WTC11 (cell line): ENCODE measurements around the gene FOXF2.

Experiments
- ATF6 ChIP-seq: sonication (generic); formaldehyde crosslinking; IDR thresholded peaks from 2 replicates; pipeline ENCODE4 v1.8.1; 2023; ENCODE audit warnings: mild to moderate bottlenecking, missing genetic modification reagents
- CREB1 ChIP-seq: sonication (generic); formaldehyde crosslinking; IDR thresholded peaks from 2 replicates; pipeline ENCODE4 v1.8.0; 2023; ENCODE audit warnings: mild to moderate bottlenecking, missing genetic modification reagents
- E2F1 ChIP-seq: sonication (generic); formaldehyde crosslinking; IDR thresholded peaks from 2 replicates; pipeline ENCODE4 v1.8.0; 2022; ENCODE audit warnings: mild to moderate bottlenecking, missing genetic modification reagents
- ETV6 ChIP-seq: sonication (generic); formaldehyde crosslinking; IDR thresholded peaks from 2 replicates; pipeline ENCODE4 v1.8.1; 2022; ENCODE audit warnings: mild to moderate bottlenecking, missing genetic modification reagents
- MXD4 ChIP-seq: fragments of 250-450 bp; sonication (Bioruptor Pico); IDR thresholded peaks from 2 replicates; pipeline ENCODE4 v1.8.0; 2021; ENCODE audit warnings: mild to moderate bottlenecking, moderate library complexity, borderline replicate concordance
- NFE2L1 ChIP-seq: sonication (generic); formaldehyde crosslinking; IDR thresholded peaks from 2 replicates; pipeline ENCODE4 v1.8.1; 2023; ENCODE audit warnings: missing genetic modification reagents
- PRRX2 ChIP-seq: fragments of 250-450 bp; sonication (Bioruptor Pico); IDR thresholded peaks from 2 replicates; pipeline ENCODE4 v1.8.0; 2021; ENCODE audit warnings: mild to moderate bottlenecking
- RELA ChIP-seq: sonication (generic); formaldehyde crosslinking; IDR thresholded peaks from 2 replicates; pipeline ENCODE4 v1.8.1; 2022; ENCODE audit warnings: missing genetic modification reagents, mild to moderate bottlenecking, borderline replicate concordance
- RORB ChIP-seq: fragments of 250-450 bp; sonication (Bioruptor Pico); IDR thresholded peaks from 2 replicates; pipeline ENCODE4 v1.9.0; 2021; ENCODE audit warnings: mild to moderate bottlenecking
- SMAD4 ChIP-seq: sonication (generic); formaldehyde crosslinking; IDR thresholded peaks from 2 replicates; pipeline ENCODE4 v1.8.0; 2022; ENCODE audit warnings: mild to moderate bottlenecking, missing genetic modification reagents
- TF ChIP-seq, protein P1 (sequence below): fragments of 200-600 bp; IDR thresholded peaks from 2 replicates; pipeline ENCODE4 v1.8.0; 2022; ENCODE audit warnings: antibody characterized with exemption
- TF ChIP-seq, protein P2 (sequence below): sonication (generic); formaldehyde crosslinking; IDR thresholded peaks from 2 replicates; pipeline ENCODE4 v1.8.1; 2023; ENCODE audit warnings: mild to moderate bottlenecking, missing genetic modification reagents, borderline replicate concordance
- TF ChIP-seq, protein P3 (sequence below): sonication (generic); formaldehyde crosslinking; IDR thresholded peaks from 2 replicates; pipeline ENCODE4 v1.8.0; 2022; ENCODE audit warnings: mild to moderate bottlenecking, missing genetic modification reagents
- TF ChIP-seq, protein P4 (sequence below): sonication (generic); formaldehyde crosslinking; IDR thresholded peaks from 2 replicates; pipeline ENCODE4 v1.8.1; 2022; ENCODE audit warnings: mild to moderate bottlenecking, moderate library complexity, missing genetic modification reagents

- no peak for TF ChIP-seq RORB (CRISPR knock-in tag)
- TF ChIP-seq, protein P1, sequence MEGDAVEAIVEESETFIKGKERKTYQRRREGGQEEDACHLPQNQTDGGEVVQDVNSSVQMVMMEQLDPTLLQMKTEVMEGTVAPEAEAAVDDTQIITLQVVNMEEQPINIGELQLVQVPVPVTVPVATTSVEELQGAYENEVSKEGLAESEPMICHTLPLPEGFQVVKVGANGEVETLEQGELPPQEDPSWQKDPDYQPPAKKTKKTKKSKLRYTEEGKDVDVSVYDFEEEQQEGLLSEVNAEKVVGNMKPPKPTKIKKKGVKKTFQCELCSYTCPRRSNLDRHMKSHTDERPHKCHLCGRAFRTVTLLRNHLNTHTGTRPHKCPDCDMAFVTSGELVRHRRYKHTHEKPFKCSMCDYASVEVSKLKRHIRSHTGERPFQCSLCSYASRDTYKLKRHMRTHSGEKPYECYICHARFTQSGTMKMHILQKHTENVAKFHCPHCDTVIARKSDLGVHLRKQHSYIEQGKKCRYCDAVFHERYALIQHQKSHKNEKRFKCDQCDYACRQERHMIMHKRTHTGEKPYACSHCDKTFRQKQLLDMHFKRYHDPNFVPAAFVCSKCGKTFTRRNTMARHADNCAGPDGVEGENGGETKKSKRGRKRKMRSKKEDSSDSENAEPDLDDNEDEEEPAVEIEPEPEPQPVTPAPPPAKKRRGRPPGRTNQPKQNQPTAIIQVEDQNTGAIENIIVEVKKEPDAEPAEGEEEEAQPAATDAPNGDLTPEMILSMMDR: no peak; the same call in 1 of the 2 replicates
- TF ChIP-seq CREB1 (CRISPR knock-in tag): no peak
- TF ChIP-seq, protein P2, sequence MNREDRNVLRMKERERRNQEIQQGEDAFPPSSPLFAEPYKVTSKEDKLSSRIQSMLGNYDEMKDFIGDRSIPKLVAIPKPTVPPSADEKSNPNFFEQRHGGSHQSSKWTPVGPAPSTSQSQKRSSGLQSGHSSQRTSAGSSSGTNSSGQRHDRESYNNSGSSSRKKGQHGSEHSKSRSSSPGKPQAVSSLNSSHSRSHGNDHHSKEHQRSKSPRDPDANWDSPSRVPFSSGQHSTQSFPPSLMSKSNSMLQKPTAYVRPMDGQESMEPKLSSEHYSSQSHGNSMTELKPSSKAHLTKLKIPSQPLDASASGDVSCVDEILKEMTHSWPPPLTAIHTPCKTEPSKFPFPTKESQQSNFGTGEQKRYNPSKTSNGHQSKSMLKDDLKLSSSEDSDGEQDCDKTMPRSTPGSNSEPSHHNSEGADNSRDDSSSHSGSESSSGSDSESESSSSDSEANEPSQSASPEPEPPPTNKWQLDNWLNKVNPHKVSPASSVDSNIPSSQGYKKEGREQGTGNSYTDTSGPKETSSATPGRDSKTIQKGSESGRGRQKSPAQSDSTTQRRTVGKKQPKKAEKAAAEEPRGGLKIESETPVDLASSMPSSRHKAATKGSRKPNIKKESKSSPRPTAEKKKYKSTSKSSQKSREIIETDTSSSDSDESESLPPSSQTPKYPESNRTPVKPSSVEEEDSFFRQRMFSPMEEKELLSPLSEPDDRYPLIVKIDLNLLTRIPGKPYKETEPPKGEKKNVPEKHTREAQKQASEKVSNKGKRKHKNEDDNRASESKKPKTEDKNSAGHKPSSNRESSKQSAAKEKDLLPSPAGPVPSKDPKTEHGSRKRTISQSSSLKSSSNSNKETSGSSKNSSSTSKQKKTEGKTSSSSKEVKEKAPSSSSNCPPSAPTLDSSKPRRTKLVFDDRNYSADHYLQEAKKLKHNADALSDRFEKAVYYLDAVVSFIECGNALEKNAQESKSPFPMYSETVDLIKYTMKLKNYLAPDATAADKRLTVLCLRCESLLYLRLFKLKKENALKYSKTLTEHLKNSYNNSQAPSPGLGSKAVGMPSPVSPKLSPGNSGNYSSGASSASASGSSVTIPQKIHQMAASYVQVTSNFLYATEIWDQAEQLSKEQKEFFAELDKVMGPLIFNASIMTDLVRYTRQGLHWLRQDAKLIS: no peak
- no peak for TF ChIP-seq MXD4
- TF ChIP-seq, protein P3, sequence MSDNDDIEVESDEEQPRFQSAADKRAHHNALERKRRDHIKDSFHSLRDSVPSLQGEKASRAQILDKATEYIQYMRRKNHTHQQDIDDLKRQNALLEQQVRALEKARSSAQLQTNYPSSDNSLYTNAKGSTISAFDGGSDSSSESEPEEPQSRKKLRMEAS: no peak
- TF ChIP-seq PRRX2 (CRISPR knock-in tag): no peak
- TF ChIP-seq ATF6 (CRISPR knock-in tag): no peak
- TF ChIP-seq NFE2L1 (CRISPR knock-in tag): no peak
- TF ChIP-seq, protein P4, sequence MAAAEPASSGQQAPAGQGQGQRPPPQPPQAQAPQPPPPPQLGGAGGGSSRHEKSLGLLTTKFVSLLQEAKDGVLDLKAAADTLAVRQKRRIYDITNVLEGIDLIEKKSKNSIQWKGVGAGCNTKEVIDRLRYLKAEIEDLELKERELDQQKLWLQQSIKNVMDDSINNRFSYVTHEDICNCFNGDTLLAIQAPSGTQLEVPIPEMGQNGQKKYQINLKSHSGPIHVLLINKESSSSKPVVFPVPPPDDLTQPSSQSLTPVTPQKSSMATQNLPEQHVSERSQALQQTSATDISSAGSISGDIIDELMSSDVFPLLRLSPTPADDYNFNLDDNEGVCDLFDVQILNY (CRISPR knock-in tag): no peak
- no peak for TF ChIP-seq SMAD4 (CRISPR knock-in tag)
- no peak for TF ChIP-seq RELA (CRISPR knock-in tag)
- TF ChIP-seq E2F1 (CRISPR knock-in tag): no peak
- TF ChIP-seq ETV6 (CRISPR knock-in tag): no peak
Measured at GRCh38 chr6:1424306-1424927, 35.0 kb downstream of the FOXF2 start.
